ENCODE measurements around the gene DES. TPM values are rescaled to one million over a fixed set of nuclear protein-coding genes. Genes with fewer than 3 reads are reported as not detected.

DES gene
- total and polyA plus RNA-seq, 2 donors (not counting 1 experiment from before 2014, with no cell fraction given): not detected

DNA sequence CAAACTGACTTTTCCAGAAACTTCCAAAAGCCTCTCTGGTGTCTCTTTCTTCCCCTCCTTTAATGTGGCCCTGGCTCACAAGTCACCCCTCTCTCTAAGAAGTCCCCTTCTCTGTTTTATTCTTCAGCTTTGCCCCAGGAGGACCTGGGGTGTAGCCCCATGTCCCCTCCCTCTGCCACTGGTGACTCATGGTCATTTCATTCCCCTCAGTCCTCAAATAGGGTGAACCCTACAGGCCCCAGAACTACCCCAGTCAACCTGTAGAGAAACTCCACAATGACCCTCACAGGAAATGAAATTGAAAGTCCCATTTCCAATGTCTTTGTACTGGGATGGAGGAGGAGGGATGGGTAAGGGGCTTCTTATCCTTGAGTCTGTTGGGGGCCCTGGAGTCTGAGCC lies 10.3 kb downstream of the DES start:
- Histone ChIP-seq H3K4me2 (replicated peaks; ENCODE audit: low read depth, low read length, poor library complexity, severe bottlenecking) (no peak overlapping the region), H3K9me3 (ENCODE audit: control extremely low read depth in 1 of 3, control insufficient read depth in 2 of 3, insufficient read depth in 1 of 3, low read length in 2 of 3) (no peaks in the 10 kb centered on the region), H3K9ac (ENCODE audit: low read length) (no peak overlapping the region), H3K27ac (ENCODE audit: low read length in 2 of 2) (no peak overlapping the region), H4K20me1 (ENCODE audit: control insufficient read depth, insufficient read depth, low read length, poor library complexity, severe bottlenecking) (no peaks in the 10 kb centered on the region), H3K36me3 (replicated peaks in 1 of 2; ENCODE audit: control extremely low read depth in 1 of 2, control insufficient read depth in 1 of 2, extremely low read depth in 1 of 2, insufficient read depth in 2 of 2, low read length in 1 of 2) (no peaks in the 10 kb centered on the region), H3K27me3 (replicated peaks in 1 of 4; ENCODE audit: control extremely low read depth in 1 of 4, control insufficient read depth in 3 of 4, insufficient read depth in 4 of 4, low read length in 3 of 4) (peaks cover 0 to 8% (median 2%) of the 10 kb centered on the region in 4 experiments), H3K4me3 (ENCODE audit: control extremely low read depth in 1 of 5, extremely low read depth in 1 of 5, insufficient read depth in 1 of 5, low read depth in 2 of 5, low read length in 4 of 5) (no peak overlapping the region), H3K79me2 (ENCODE audit: control insufficient read depth, insufficient read depth, low read length) (no peaks in the 10 kb centered on the region), H2AFZ (ENCODE audit: insufficient read depth, low read depth, low read length, poor library complexity, severe bottlenecking) (no peak overlapping the region), H3K4me1 (ENCODE audit: control insufficient read depth in 2 of 2, insufficient read depth in 2 of 2, low read length in 2 of 2) (no peaks in the 10 kb centered on the region)
- TF ChIP-seq EZH2 (IDR thresholded peaks at IDR 0.05; ENCODE audit: borderline replicate concordance, insufficient read depth, low read depth, low read length, poor library complexity, severe bottlenecking): no peak
- TF ChIP-seq, protein P1, sequence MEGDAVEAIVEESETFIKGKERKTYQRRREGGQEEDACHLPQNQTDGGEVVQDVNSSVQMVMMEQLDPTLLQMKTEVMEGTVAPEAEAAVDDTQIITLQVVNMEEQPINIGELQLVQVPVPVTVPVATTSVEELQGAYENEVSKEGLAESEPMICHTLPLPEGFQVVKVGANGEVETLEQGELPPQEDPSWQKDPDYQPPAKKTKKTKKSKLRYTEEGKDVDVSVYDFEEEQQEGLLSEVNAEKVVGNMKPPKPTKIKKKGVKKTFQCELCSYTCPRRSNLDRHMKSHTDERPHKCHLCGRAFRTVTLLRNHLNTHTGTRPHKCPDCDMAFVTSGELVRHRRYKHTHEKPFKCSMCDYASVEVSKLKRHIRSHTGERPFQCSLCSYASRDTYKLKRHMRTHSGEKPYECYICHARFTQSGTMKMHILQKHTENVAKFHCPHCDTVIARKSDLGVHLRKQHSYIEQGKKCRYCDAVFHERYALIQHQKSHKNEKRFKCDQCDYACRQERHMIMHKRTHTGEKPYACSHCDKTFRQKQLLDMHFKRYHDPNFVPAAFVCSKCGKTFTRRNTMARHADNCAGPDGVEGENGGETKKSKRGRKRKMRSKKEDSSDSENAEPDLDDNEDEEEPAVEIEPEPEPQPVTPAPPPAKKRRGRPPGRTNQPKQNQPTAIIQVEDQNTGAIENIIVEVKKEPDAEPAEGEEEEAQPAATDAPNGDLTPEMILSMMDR (IDR thresholded peaks at IDR 0.05): no peak
- no peak overlapping the region for H3K4me3 Mint-ChIP-seq
- no peak overlapping the region for H3K27ac Mint-ChIP-seq
- DNase-seq: no peak
- intact Hi-C loops (cut with micrococcal nuclease): no loop called here
- POLR2A ChIA-PET: no interaction called here
- CTCF ChIA-PET: no interaction called here
- H3K4me1 Mint-ChIP-seq: no peaks in the 10 kb centered on the region
- H3K9me3 Mint-ChIP-seq (ENCODE audit: insufficient read depth): no peaks in the 10 kb centered on the region
- H3K27me3 Mint-ChIP-seq: peaks cover 34% of the 10 kb centered on the region
- ATAC-seq (ENCODE audit: low read depth): no peak

DNA sequence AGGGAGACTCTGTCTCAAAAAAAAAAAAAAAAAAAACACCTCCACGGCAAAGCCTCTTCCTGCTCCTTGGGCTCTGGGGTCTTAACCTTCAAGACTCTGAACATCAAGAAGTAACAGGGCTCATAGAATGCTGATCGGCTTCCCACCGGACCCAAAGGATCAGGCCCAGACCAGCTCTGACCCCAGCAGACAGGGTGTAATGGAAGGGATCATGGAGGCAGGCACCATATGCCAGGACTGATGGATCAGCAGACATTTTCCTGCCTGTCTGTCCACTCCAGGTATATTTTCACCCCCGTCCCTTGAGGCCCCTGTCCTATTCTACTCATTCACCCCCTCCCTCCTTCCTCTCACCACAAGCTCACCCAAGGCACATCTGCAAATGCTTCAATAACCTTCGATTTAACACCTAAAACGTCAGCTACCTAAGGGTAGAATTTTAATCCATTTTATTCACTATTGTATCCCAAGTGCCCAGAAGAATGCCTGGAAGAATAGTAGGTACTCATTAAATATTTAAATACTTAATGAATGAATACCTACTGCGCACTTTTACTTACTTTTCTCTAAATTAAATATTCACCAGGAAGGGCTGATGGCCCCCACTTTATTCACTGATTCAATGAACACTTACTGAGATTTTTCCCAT lies 11.9 kb downstream of the DES start:
- Histone ChIP-seq H2AFZ (ENCODE audit: insufficient read depth, low read depth, low read length, poor library complexity, severe bottlenecking) (no peak overlapping the region), H3K4me1 (ENCODE audit: control insufficient read depth in 2 of 2, insufficient read depth in 2 of 2, low read length in 2 of 2) (peaks cover 0 to 2% of the 10 kb centered on the region in 2 donors), H3K4me2 (replicated peaks; ENCODE audit: low read depth, low read length, poor library complexity, severe bottlenecking) (no peak overlapping the region), H3K9ac (ENCODE audit: low read length) (no peak overlapping the region), H3K27ac (ENCODE audit: low read length in 2 of 2) (no peak overlapping the region), H4K20me1 (ENCODE audit: control insufficient read depth, insufficient read depth, low read length, poor library complexity, severe bottlenecking) (no peaks in the 10 kb centered on the region), H3K9me3 (ENCODE audit: control extremely low read depth in 1 of 3, control insufficient read depth in 2 of 3, insufficient read depth in 1 of 3, low read length in 2 of 3) (peaks cover 0 to 4% (median 0%) of the 10 kb centered on the region in 3 donors), H3K36me3 (replicated peaks in 1 of 2; ENCODE audit: control extremely low read depth in 1 of 2, control insufficient read depth in 1 of 2, extremely low read depth in 1 of 2, insufficient read depth in 2 of 2, low read length in 1 of 2) (no peaks in the 10 kb centered on the region), H3K27me3 (replicated peaks in 1 of 4; ENCODE audit: control extremely low read depth in 1 of 4, control insufficient read depth in 3 of 4, insufficient read depth in 4 of 4, low read length in 3 of 4) (peaks cover 0 to 20% (median 7%) of the 10 kb centered on the region in 4 experiments), H3K4me3 (ENCODE audit: control extremely low read depth in 1 of 5, extremely low read depth in 1 of 5, insufficient read depth in 1 of 5, low read depth in 2 of 5, low read length in 4 of 5) (no peak overlapping the region), H3K79me2 (ENCODE audit: control insufficient read depth, insufficient read depth, low read length) (no peaks in the 10 kb centered on the region)
- Mint-ChIP-seq H3K27ac (no peak overlapping the region), H3K9me3 (ENCODE audit: insufficient read depth) (no peaks in the 10 kb centered on the region), H3K4me3 (no peak overlapping the region), H3K27me3 (peaks cover 30% of the 10 kb centered on the region), H3K4me1 (no peaks in the 10 kb centered on the region)
- intact Hi-C loops (cut with micrococcal nuclease): no loop called here
- ChIA-PET CTCF (interaction anchor here (0.7 to 1.5 kb wide), 4 partner anchors 10 to 100 kb away, joined by 3 to 4 read pairs (median 3); no protein-coding TSS in a partner anchor), POLR2A (no interaction called here)
- DNase-seq (no peak), ATAC-seq (ENCODE audit: low read depth) (no peak)
- no peak for TF ChIP-seq EZH2 (IDR thresholded peaks at IDR 0.05; ENCODE audit: borderline replicate concordance, insufficient read depth, low read depth, low read length, poor library complexity, severe bottlenecking)
- WGBS (ENCODE audit: insufficient coverage): 82% methylated on average over 3 of the region's 7 CpGs
